Measurements from ENCODE around the gene SLC46A3.

The SLC46A3 gene

GRCh38 chr13:28666897-28667488 is 51.8 kb downstream of the SLC46A3 start:
- H3K4me3 ChIP-seq (ENCODE audit: low read depth, low read length) = no peak overlapping the region
- H3K36me3 ChIP-seq = peaks cover 94% of the 10 kb centered on the region
- H3K27me3 ChIP-seq = no peaks in the 10 kb centered on the region
- no peak for DNase-seq
- no peak for TF ChIP-seq CTCF (IDR thresholded peaks at IDR 0.05; ENCODE audit: low read depth, low read length)
- H3K4me1 ChIP-seq = no peaks in the 10 kb centered on the region
- no peaks in the 10 kb centered on the region for H3K9me3 ChIP-seq

GRCh38 chr13:28659621-28659970 is 59.2 kb downstream of the SLC46A3 start:
- Histone ChIP-seq H3K36me3 (peaks cover 46% of the 10 kb centered on the region), H3K4me1 (peaks cover 6% of the 10 kb centered on the region), H3K27me3 (no peaks in the 10 kb centered on the region), H3K9me3 (no peaks in the 10 kb centered on the region), H3K4me3 (ENCODE audit: low read depth, low read length) (peak overlapping the region; percentile 84)
- DNase-seq = no peak
- no peak for TF ChIP-seq CTCF (IDR thresholded peaks at IDR 0.05; ENCODE audit: low read depth, low read length)

GRCh38 chr13:28658796-28659620 is 59.8 kb downstream of the SLC46A3 start, which contains the start of gene POMP:
POMP (plus strand) TSS chr13:28659130; CDS start chr13:28659185, 55 bp downstream.
- Histone ChIP-seq H3K36me3 (peaks cover 40% of the 10 kb centered on the region), H3K9me3 (no peaks in the 10 kb centered on the region), H3K4me3 (ENCODE audit: low read depth, low read length) (peak within 1 kb of the TSS; percentile 84), H3K27me3 (no peaks in the 10 kb centered on the region), H3K4me1 (peaks cover 6% of the 10 kb centered on the region)
- no peak for TF ChIP-seq CTCF (IDR thresholded peaks at IDR 0.05; ENCODE audit: low read depth, low read length)
- peak; percentile 97 for DNase-seq

GRCh38 chr13:28658539-28658795 is 60.3 kb downstream of the SLC46A3 start:
- TF ChIP-seq CTCF (IDR thresholded peaks at IDR 0.05; ENCODE audit: low read depth, low read length) = no peak
- peak; percentile 10 for DNase-seq
- Histone ChIP-seq H3K4me3 (ENCODE audit: low read depth, low read length) (peak overlapping the region; percentile 84), H3K27me3 (no peaks in the 10 kb centered on the region), H3K9me3 (no peaks in the 10 kb centered on the region), H3K4me1 (peaks cover 6% of the 10 kb centered on the region), H3K36me3 (peaks cover 34% of the 10 kb centered on the region)

- peaks cover 6% of the 10 kb centered on the region for H3K4me1 ChIP-seq
- TF ChIP-seq CTCF (IDR thresholded peaks at IDR 0.05; ENCODE audit: low read depth, low read length) = no peak
- no peak for DNase-seq
- H3K27me3 ChIP-seq = no peaks in the 10 kb centered on the region
- no peaks in the 10 kb centered on the region for H3K9me3 ChIP-seq
- H3K4me3 ChIP-seq (ENCODE audit: low read depth, low read length) = peak overlapping the region; percentile 84
- peaks cover 29% of the 10 kb centered on the region for H3K36me3 ChIP-seq
Measured at GRCh38 chr13:28657784-28658538, 60.8 kb downstream of the SLC46A3 start.
